Calu3 (cell line): Measurements from ENCODE around the gene BST1. TPM values are rescaled to one million over a fixed set of nuclear protein-coding genes. Genes with fewer than 3 reads are reported as not detected.

Source experiments
- BruUV-seq: library from RNA; stranded (reverse); fragments of 400-500 nt; replicated peaks from 2 replicates; lab custom pipeline; 2021; lab: Mats Ljungman, UMichigan
- CTCF ChIA-PET: fragments of 300-600 bp; sonication (Branson Sonifier 250); formaldehyde crosslinking; loops from one replicate; lab custom pipeline; 2022; ENCODE audit warnings: antibody characterized with exemption; lab: Charles Lee
- DNase-seq: peaks from one replicate; pipeline ENCODE4 v3.0.0; 2022
- H3K27ac Mint-ChIP-seq: one replicate; pipeline ENCODE4 v1.8.0; 2022; ENCODE audit warnings: mixed read lengths; ENCODE audit not compliant: unreplicated experiment
- H3K27me3 Mint-ChIP-seq: one replicate; pipeline ENCODE4 v1.8.0; 2022; ENCODE audit warnings: mixed read lengths; ENCODE audit not compliant: unreplicated experiment
- H3K36me3 Mint-ChIP-seq: one replicate; pipeline ENCODE4 v1.8.0; 2022; ENCODE audit warnings: mild to moderate bottlenecking, moderate library complexity, mixed read lengths; ENCODE audit not compliant: insufficient read depth, unreplicated experiment
- H3K4me1 Mint-ChIP-seq: one replicate; pipeline ENCODE4 v1.8.0; 2022; ENCODE audit warnings: mild to moderate bottlenecking, low read depth, mixed read lengths; ENCODE audit not compliant: unreplicated experiment
- H3K4me3 Mint-ChIP-seq: one replicate; pipeline ENCODE4 v1.8.0; 2022; ENCODE audit warnings: mild to moderate bottlenecking, low read depth, moderate library complexity, mixed read lengths; ENCODE audit not compliant: unreplicated experiment
- H3K9me3 Mint-ChIP-seq: one replicate; pipeline ENCODE4 v1.8.0; 2022; ENCODE audit warnings: low read depth, mixed read lengths; ENCODE audit not compliant: unreplicated experiment
- intact Hi-C: fragments of 100-400 bp; cut with micrococcal nuclease; formaldehyde crosslinking; loops from one replicate; pipeline ENCODE4 v1.10.0; 2022; ENCODE audit not compliant: unreplicated experiment
- total RNA-seq: library from RNA; stranded (reverse); gene quantifications from 2 replicates; pipeline ENCODE4 v1.2.3, GENCODE V29; 2022
- TF ChIP-seq, protein P1 (sequence below): fragments of 200-600 bp; IDR thresholded peaks from one replicate; pipeline ENCODE4 v1.8.0; 2022; ENCODE audit warnings: antibody characterized with exemption; ENCODE audit not compliant: unreplicated experiment

Gene BST1
- total RNA-seq, 1 experiment from 2014 or later: 6.0 TPM

DNA sequence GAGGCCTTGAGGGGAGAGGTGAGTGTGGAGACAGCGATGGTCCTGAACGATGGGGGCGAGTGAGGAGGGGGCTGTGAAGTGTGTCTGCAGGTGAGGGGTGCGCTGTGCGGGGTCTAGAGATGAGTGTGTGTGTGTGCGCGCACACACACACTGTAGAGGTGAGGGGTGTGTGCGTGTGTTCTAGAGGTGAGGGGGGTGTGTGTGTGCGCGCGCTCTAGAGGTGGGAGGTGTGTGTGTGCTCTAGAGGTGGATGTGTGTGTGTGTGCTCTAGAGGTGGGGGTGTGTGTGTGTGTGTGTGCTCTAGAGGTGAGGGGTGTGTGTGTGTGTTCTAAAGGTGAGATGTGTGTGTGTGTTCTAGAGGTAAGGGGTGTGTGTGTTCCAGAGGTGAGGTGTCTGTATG lies 574 bp downstream of the BST1 start:
- peak overlapping the region; percentile 19 for H3K27ac Mint-ChIP-seq
- BruUV-seq: no TSS peak
- CTCF ChIA-PET: interaction anchor here (0.7 kb wide), 2 partner anchors 165 to 234 kb away, joined by 5 read pairs; no protein-coding TSS in a partner anchor
- H3K36me3 Mint-ChIP-seq: no peaks in the 10 kb centered on the region
- TF ChIP-seq, protein P1, sequence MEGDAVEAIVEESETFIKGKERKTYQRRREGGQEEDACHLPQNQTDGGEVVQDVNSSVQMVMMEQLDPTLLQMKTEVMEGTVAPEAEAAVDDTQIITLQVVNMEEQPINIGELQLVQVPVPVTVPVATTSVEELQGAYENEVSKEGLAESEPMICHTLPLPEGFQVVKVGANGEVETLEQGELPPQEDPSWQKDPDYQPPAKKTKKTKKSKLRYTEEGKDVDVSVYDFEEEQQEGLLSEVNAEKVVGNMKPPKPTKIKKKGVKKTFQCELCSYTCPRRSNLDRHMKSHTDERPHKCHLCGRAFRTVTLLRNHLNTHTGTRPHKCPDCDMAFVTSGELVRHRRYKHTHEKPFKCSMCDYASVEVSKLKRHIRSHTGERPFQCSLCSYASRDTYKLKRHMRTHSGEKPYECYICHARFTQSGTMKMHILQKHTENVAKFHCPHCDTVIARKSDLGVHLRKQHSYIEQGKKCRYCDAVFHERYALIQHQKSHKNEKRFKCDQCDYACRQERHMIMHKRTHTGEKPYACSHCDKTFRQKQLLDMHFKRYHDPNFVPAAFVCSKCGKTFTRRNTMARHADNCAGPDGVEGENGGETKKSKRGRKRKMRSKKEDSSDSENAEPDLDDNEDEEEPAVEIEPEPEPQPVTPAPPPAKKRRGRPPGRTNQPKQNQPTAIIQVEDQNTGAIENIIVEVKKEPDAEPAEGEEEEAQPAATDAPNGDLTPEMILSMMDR: no peak
- H3K4me3 Mint-ChIP-seq: peak overlapping the region; percentile 62
- no peaks in the 10 kb centered on the region for H3K4me1 Mint-ChIP-seq
- no peaks in the 10 kb centered on the region for H3K9me3 Mint-ChIP-seq
- no peak for DNase-seq
- no peaks in the 10 kb centered on the region for H3K27me3 Mint-ChIP-seq
- intact Hi-C loops: no loop called here

DNA sequence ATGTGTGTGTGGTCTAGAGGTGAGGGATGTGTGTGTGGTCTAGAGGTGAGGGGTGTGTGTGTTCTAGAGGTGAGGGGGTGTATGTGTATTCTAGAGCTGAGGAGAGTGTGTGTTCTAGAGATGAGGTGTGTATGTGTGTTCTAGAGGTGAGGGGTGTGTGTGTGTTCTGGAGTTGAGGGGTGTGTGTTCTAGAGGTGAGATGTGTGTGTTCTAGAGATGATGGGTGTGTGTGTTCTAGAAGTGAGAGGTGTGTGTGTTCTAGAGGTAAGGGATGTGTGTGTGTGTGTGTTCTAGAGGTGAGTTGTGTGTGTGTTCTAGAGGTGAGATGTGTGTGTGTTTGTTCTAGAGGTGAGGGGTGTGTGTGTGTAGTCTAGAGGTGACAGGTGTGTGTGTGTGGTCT lies 1.3 kb downstream of the BST1 start:
- no peaks in the 10 kb centered on the region for H3K4me1 Mint-ChIP-seq

DNA sequence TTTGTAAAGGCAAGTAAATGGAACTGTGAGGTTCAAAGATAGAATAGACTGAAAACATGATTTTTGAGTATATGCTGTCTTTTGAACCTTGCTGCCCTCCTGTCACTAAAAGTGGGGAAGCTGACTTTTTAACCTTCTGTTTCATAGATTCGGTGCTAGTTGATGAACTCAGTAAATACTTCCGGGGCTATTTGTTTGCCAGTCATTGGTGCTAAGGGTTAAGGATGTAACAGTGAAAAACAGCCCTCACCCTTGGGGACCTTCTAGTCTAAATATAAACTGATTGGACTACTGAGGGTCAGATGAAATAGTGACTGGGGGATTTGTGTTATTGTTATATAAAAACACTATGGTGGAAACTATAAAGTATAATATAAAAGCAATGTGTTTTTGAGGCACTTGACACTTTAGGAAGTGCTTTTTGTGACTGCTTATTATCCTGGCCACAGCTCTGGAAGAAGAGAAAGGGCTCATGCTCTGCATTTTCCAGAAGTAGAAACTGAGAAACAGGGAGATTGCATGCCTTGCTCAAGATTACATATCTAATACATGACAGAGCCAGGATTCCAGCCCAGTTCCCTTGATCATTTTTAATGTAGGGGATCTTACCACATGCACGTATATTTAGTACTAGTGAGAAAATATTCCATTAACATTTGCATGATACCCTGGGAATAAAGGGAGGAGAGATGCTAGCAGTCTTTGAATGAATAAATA lies 3.9 kb downstream of the BST1 start:
- TF ChIP-seq, protein P1: no peak
- no peak overlapping the region for H3K27ac Mint-ChIP-seq
- no peaks in the 10 kb centered on the region for H3K36me3 Mint-ChIP-seq
- no TSS peak for BruUV-seq
- no peak for DNase-seq
- no peaks in the 10 kb centered on the region for H3K27me3 Mint-ChIP-seq
- H3K4me1 Mint-ChIP-seq: no peaks in the 10 kb centered on the region
- intact Hi-C loops: no loop called here
- CTCF ChIA-PET: no interaction called here
- H3K4me3 Mint-ChIP-seq: no peak overlapping the region
- H3K9me3 Mint-ChIP-seq: no peaks in the 10 kb centered on the region

More for the DNA sequence above, 1.3 kb downstream of the BST1 start:
- Mint-ChIP-seq H3K9me3 (no peaks in the 10 kb centered on the region), H3K4me3 (no peak overlapping the region), H3K36me3 (no peaks in the 10 kb centered on the region), H3K27me3 (no peaks in the 10 kb centered on the region), H3K27ac (no peak overlapping the region)
- DNase-seq: no peak
- CTCF ChIA-PET: no interaction called here
- TF ChIP-seq, protein P1: no peak
- intact Hi-C loops: no loop called here
- BruUV-seq: no TSS peak

DNA sequence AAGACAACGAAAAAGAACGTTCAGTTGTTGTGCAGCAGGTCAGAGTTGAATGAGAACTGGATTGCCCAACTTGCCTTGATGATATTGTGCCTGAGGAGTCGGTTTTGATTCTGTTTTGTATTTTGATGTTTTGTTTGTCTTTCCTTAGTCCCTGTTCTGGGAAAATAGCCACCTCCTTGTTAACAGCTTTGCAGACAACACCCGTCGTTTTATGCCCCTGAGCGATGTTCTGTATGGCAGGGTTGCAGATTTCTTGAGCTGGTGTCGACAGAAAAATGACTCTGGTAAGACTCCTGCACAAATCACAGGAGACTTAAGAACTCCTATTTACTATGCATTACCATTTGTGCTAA lies 4.5 kb downstream of the BST1 start:
- CTCF ChIA-PET: no interaction called here
- no peaks in the 10 kb centered on the region for H3K9me3 Mint-ChIP-seq
- H3K4me1 Mint-ChIP-seq: no peaks in the 10 kb centered on the region
- no peak for DNase-seq
- no peak overlapping the region for H3K27ac Mint-ChIP-seq
- H3K27me3 Mint-ChIP-seq: no peaks in the 10 kb centered on the region
- TF ChIP-seq, protein P1: no peak
- H3K36me3 Mint-ChIP-seq: no peaks in the 10 kb centered on the region
- intact Hi-C loops: no loop called here
- no TSS peak for BruUV-seq
- no peak overlapping the region for H3K4me3 Mint-ChIP-seq
